HG03045 (cell line): Measurements from ENCODE around the gene FFAR3.
A peak's percentile ranks its signal among the peaks of the same experiment; 100 is the strongest.

Experiments
- ATAC-seq: cut with Tn5 transposase; IDR thresholded peaks from one replicate; pipeline ENCODE4 v1.9.1; 2021; ENCODE audit warnings: mild to moderate bottlenecking, moderate library complexity; ENCODE audit not compliant: unreplicated experiment

FFAR3 gene

GRCh38 chr19:35330475-35330874 lies 27.8 kb upstream of the FFAR3 start:
- no peak for ATAC-seq

- ATAC-seq, result no peak
These were observed 26.6 kb upstream of the FFAR3 start for GRCh38 chr19:35331551-35332214.

GRCh38 chr19:35332817-35333216 lies 25.4 kb upstream of the FFAR3 start:
- no peak for ATAC-seq

GRCh38 chr19:35334144-35334753 lies 24.0 kb upstream of the FFAR3 start:
- ATAC-seq, result no peak

GRCh38 chr19:35336166-35336955 lies 21.9 kb upstream of the FFAR3 start:
- ATAC-seq, result no peak

GRCh38 chr19:35337097-35337983 lies 20.9 kb upstream of the FFAR3 start:
- ATAC-seq, result no peak

- no peak for ATAC-seq
These were observed 20.3 kb upstream of the FFAR3 start for GRCh38 chr19:35337984-35338296.

- ATAC-seq, result no peak
These were observed 17.8 kb upstream of the FFAR3 start for GRCh38 chr19:35340431-35340830.

- no peak for ATAC-seq
These were observed 17.3 kb upstream of the FFAR3 start for GRCh38 chr19:35341006-35341405.

GRCh38 chr19:35341565-35342225 lies 16.6 kb upstream of the FFAR3 start:
- ATAC-seq, result no peak

- no peak for ATAC-seq
These were observed 15.8 kb upstream of the FFAR3 start for GRCh38 chr19:35342430-35342829.

- ATAC-seq, result no peak
These were observed 13.7 kb upstream of the FFAR3 start for GRCh38 chr19:35344511-35345031.

GRCh38 chr19:35345671-35346111 lies 12.6 kb upstream of the FFAR3 start:
- ATAC-seq, result no peak

- no peak for ATAC-seq
These were observed 11.8 kb upstream of the FFAR3 start for GRCh38 chr19:35346193-35347052.

GRCh38 chr19:35347171-35347929 lies 10.9 kb upstream of the FFAR3 start, which contains the start of gene FFAR1:
FFAR1 (plus strand) TSS chr19:35347902; CDS start chr19:35351552, 3,650 bp downstream.
- ATAC-seq, result peak; percentile 54

- no peak for ATAC-seq
These were observed 10.3 kb upstream of the FFAR3 start for GRCh38 chr19:35347930-35348298.

GRCh38 chr19:35348911-35349611 lies 9.2 kb upstream of the FFAR3 start:
- no peak for ATAC-seq
